Neural progenitor cell (in vitro differentiated cells): ENCODE results near the gene KDM2B.

ENCODE experiments used
- CTCF ChIP-seq: fragments of 200-600 bp; sonication (generic); IDR thresholded peaks from 2 replicates; pipeline ENCODE4 v1.5.1; 2017; ENCODE audit warnings: antibody characterized with exemption, mild to moderate bottlenecking
- EZH2 ChIP-seq: fragments of 200-600 bp; sonication (generic); IDR thresholded peaks from 2 replicates; pipeline ENCODE4 v1.6.1; 2017; ENCODE audit warnings: antibody characterized with exemption, mild to moderate bottlenecking, moderate library complexity
- EZH2phosphoT487 ChIP-seq: fragments of 200-600 bp; sonication (generic); IDR thresholded peaks from 2 replicates; pipeline ENCODE4 v1.6.1; 2017; ENCODE audit warnings: antibody characterized with exemption

DNA sequence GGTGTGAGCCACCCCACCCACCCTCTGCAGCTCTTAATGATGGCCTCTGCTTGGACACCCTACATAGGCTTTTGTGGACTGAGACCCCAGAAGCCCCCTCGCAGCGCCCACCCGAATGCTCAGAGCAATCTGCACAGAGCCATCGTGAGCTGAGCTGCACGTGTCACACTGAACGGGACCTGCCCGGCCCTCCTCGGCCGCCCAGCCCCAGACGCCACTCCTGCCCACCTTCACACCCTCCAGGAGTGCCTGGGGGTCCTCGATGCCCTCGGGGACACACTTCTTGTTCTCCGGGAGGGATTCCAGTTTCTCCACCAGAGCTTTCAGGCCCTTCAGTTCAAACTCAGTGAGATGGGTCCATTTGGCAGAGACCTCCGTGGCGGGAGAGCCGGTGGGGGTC is 71.5 kb downstream of the KDM2B start:
- TF ChIP-seq EZH2: no peak
- no peak for TF ChIP-seq CTCF
- TF ChIP-seq EZH2phosphoT487: no peak
